GM13977 (cell line): ENCODE measurements around the gene RNF6.

Source experiments
- DNase-seq: peaks from one replicate; pipeline ENCODE4 v3.0.0; 2012; ENCODE audit warnings: low spot score
- in situ Hi-C: fragments of 300-500 bp; cut with MboI; formaldehyde crosslinking; loops from one replicate; pipeline ENCODE4 v1.12.0; 2022; ENCODE audit warnings: low sequenced_read_pairs, low pct_unique_long_range_greater_than_20kb, mixed read lengths, inconsistent platforms; ENCODE audit not compliant: unreplicated experiment
- TF ChIP-seq, protein P1 (sequence below): IDR thresholded peaks from 2 replicates; pipeline ENCODE4 v1.5.1; 2012; ENCODE audit warnings: mild to moderate bottlenecking, control low read depth; ENCODE audit not compliant: insufficient read depth; ENCODE audit errors: extremely low read depth, missing control alignments

RNF6 gene

DNA sequence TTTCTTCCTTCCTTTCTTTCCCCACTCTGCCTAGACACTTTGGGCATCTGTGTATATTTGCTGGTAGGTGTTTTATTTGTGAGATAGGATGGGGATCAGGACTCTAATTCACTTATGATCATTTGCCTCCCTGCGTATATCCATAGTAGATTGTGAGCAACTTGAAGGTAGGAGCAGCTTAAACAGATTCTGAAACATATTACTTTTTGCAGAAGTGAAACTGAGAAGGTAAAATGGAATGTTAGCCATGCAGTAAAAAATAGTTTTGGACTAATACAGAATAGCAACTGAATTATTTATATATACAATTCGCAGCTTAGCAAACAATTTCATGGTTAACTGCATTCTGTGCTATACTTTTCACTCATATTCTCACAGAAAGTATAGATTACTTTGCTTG is 38.7 kb downstream of the RNF6 start:
- TF ChIP-seq, protein P1, sequence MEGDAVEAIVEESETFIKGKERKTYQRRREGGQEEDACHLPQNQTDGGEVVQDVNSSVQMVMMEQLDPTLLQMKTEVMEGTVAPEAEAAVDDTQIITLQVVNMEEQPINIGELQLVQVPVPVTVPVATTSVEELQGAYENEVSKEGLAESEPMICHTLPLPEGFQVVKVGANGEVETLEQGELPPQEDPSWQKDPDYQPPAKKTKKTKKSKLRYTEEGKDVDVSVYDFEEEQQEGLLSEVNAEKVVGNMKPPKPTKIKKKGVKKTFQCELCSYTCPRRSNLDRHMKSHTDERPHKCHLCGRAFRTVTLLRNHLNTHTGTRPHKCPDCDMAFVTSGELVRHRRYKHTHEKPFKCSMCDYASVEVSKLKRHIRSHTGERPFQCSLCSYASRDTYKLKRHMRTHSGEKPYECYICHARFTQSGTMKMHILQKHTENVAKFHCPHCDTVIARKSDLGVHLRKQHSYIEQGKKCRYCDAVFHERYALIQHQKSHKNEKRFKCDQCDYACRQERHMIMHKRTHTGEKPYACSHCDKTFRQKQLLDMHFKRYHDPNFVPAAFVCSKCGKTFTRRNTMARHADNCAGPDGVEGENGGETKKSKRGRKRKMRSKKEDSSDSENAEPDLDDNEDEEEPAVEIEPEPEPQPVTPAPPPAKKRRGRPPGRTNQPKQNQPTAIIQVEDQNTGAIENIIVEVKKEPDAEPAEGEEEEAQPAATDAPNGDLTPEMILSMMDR, result no peak
- in situ Hi-C loops, result loop anchor here (10.0 to 25.0 kb wide), 2 partner anchors 311 to 504 kb away; no protein-coding TSS in a partner anchor
- no peak for DNase-seq

DNA sequence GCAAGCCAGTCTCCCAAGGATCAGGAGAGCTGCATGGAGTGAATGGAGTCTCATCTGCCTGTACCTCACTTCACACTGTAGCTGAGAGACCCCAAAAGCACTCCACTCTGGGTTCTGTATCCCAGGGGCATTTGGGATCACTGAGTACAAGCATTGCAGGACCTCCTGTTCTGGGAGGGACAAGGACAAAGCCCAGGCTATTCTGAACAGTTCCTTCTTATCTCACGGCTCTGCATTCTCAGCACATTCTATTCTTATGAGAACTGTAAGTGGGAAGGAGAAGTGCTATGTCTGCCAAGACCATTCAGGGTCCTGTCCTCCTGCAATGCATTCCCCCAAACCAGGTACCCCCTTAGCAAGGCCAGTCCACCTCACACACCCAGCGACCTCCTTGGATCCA is 42.8 kb downstream of the RNF6 start:
- DNase-seq, result no peak
- TF ChIP-seq, protein P1, result no peak

DNA sequence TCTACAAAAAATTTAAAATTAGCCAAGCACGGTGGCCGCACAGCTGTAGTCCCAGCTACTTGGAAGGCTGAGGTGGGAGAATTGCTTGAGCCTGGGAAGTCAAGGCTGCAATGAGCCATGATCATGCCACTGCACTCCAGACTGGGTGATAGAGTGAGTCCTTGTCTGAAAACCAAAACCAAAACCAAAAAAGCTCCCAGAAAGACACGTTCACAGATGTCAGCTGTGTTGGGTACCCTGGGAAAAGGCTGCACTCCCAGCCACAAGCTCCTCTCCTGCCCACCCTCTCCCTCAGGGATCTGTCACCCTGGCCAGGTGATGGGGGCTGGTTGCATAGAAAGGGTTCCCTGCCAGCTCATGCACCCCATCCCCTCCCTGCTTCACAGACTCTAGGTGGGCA is 53.3 kb downstream of the RNF6 start:
- in situ Hi-C loops, result no loop called here
- DNase-seq, result no peak
- TF ChIP-seq, protein P1, result no peak

More for the DNA sequence above, 42.8 kb downstream of the RNF6 start:
- in situ Hi-C loops, result loop anchor here (25.0 kb wide), 1 partner anchor 508 kb away; no protein-coding TSS in a partner anchor

DNA sequence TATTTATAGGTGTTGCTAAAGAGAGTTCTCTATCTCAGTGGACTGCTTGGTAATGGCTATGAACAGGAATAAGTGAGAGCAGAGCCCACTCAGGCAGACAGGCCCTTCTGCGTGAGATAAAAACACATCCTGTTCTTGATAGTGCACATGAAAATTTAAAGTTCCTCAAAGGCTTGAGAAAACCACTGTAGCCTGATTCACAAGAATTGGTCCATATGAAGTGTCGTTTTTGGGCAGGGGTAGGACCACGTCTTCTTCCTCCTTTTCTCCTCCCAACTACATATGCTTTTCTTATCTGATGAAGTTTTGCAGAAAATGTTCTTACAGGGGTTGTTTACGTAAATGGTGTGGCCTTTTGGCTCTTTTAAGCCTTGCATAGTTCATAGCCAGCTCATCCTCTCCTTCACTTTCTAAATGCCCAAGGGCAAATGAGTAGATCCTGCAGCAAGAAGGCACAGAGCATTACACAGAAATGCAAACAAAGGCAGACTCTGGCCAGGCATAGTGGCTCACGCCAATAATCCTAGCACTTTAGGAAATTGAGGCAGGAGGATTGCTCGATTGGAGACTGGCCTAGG is 53.8 kb downstream of the RNF6 start:
- in situ Hi-C loops, result no loop called here
- TF ChIP-seq, protein P1, result no peak
- DNase-seq, result no peak

DNA sequence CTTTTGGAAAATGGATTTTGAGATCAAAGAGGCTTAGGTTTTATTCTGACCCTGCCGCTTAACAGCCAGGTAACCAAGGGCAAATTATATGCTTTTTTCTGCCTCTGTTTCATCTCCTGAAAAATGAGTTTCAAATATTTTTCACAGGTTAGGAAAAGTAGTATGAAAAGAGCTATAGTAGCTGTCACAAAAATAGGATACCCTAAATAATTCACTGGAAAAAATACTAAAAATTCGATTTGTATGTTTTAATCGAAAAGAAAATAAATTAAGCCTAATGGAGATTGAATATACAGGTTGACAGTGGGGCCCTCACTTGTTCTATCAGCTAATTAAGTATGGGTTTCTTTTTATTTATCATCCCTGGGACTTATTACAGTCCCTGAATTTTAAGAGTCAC is 58.3 kb downstream of the RNF6 start:
- in situ Hi-C loops, result no loop called here
- TF ChIP-seq, protein P1, result no peak
- no peak for DNase-seq
